B cell (primary cell): Measurements from ENCODE around the gene TRPM1. TPM values are rescaled to one million over a fixed set of nuclear protein-coding genes. Genes with fewer than 3 reads are reported as not detected.

Experiments used
- ATAC-seq: fragments of 200-7000 bp; cut with Tn5 transposase; one replicate; pipeline ENCODE4 v1.10.0; 2021; ENCODE audit warnings: low read depth, mild to moderate bottlenecking, moderate number of reproducible peaks, moderate library complexity
- CTCF ChIA-PET: fragments of 350-600 bp; sonication (Branson Sonifier 250); formaldehyde crosslinking; loops from one replicate; lab custom pipeline; 2021; ENCODE audit warnings: antibody characterized with exemption, inconsistent platforms; lab: Charles Lee
- POLR2A ChIA-PET: fragments of 350-600 bp; sonication (Branson Sonifier 250); formaldehyde crosslinking; loops from one replicate; lab custom pipeline; 2021; ENCODE audit warnings: antibody characterized with exemption; lab: Charles Lee
- DNase-seq: peaks from one replicate; pipeline ENCODE4 v3.0.0; 2013
- H2AFZ ChIP-seq: 2 replicates; pipeline ENCODE4 v1.6.1; 2012; ENCODE audit warnings: mild to moderate bottlenecking, low read depth, low read length; ENCODE audit not compliant: insufficient read depth, poor library complexity, severe bottlenecking
- H3K27ac ChIP-seq, 2 donors: 1 replicate in 1 of 2; 2 replicates in 1 of 2; pipeline ENCODE4 v1.5.1; 2012 to 2013; ENCODE audit warnings: low read length in 2 of 2, mild to moderate bottlenecking in 2 of 2, moderate library complexity in 1 of 2
- H3K27me3 ChIP-seq, 4 experiments: fragments of 200-600 bp in 1 of 4; sonication (generic) in 1 of 4; replicated peaks in 1 of 4; 1 replicate in 2 of 4; 2 replicates in 2 of 4; pipeline versions ENCODE4 v1.6.1 to v1.7.0; 2013 to 2016; ENCODE audit warnings: low read length in 3 of 4, mild to moderate bottlenecking in 2 of 4, mixed read lengths in 1 of 4, moderate library complexity in 1 of 4; ENCODE audit not compliant: insufficient read depth in 4 of 4, control insufficient read depth in 3 of 4; ENCODE audit errors: control extremely low read depth in 1 of 4
- H3K36me3 ChIP-seq, 2 experiments: replicated peaks in 1 of 2; 1 replicate in 1 of 2; 2 replicates in 1 of 2; pipeline versions ENCODE4 v1.6.1 to v1.7.1; 2013; ENCODE audit warnings: low read length in 1 of 2; ENCODE audit not compliant: insufficient read depth in 2 of 2, control insufficient read depth in 1 of 2; ENCODE audit errors: control extremely low read depth in 1 of 2, extremely low read depth in 1 of 2
- H3K4me1 ChIP-seq, 2 donors: fragments of 200-600 bp in 1 of 2; sonication (generic) in 1 of 2; 1 replicate in 1 of 2; 2 replicates in 1 of 2; pipeline versions ENCODE4 v1.5.1 to v1.6.1; 2013 to 2017; ENCODE audit warnings: low read length in 2 of 2; ENCODE audit not compliant: control insufficient read depth in 2 of 2, insufficient read depth in 2 of 2
- H3K4me2 ChIP-seq: replicated peaks from 2 replicates; pipeline ENCODE3; 2012; ENCODE audit warnings: mild to moderate bottlenecking, low read depth, low read length; ENCODE audit not compliant: poor library complexity, severe bottlenecking
- H3K4me3 ChIP-seq, 5 experiments: fragments of 200-600 bp in 1 of 5; sonication (generic) in 1 of 5; 1 replicate in 3 of 5; 2 replicates in 2 of 5; pipeline versions ENCODE4 v1.5.1 to v1.7.0; 2011 to 2016; ENCODE audit warnings: low read length in 4 of 5, mild to moderate bottlenecking in 4 of 5, low read depth in 2 of 5, control low read depth in 1 of 5, moderate library complexity in 1 of 5; ENCODE audit not compliant: insufficient read depth in 1 of 5; ENCODE audit errors: control extremely low read depth in 1 of 5, extremely low read depth in 1 of 5
- H3K79me2 ChIP-seq: fragments of 200-600 bp; sonication (generic); one replicate; pipeline ENCODE4 v1.6.0; 2016; ENCODE audit warnings: low read length; ENCODE audit not compliant: control insufficient read depth, insufficient read depth
- H3K9ac ChIP-seq: fragments of 200-600 bp; sonication (generic); 2 replicates; pipeline ENCODE4 v1.6.1; 2017; ENCODE audit warnings: mild to moderate bottlenecking, low read length, moderate library complexity
- H3K9me3 ChIP-seq, 3 donors: one replicate each; pipeline versions ENCODE4 v1.6.1 to v1.7.1; 2013; ENCODE audit warnings: low read length in 2 of 3; ENCODE audit not compliant: control insufficient read depth in 2 of 3, insufficient read depth in 1 of 3; ENCODE audit errors: control extremely low read depth in 1 of 3
- H4K20me1 ChIP-seq: 2 replicates; pipeline ENCODE4 v1.6.0; 2012; ENCODE audit warnings: mild to moderate bottlenecking, low read length; ENCODE audit not compliant: insufficient read depth, control insufficient read depth, poor library complexity, severe bottlenecking
- H3K27ac Mint-ChIP-seq: one replicate; pipeline ENCODE4 v1.8.0; 2021; ENCODE audit warnings: mixed read lengths
- H3K27me3 Mint-ChIP-seq: one replicate; pipeline ENCODE4 v1.8.0; 2021; ENCODE audit warnings: mixed read lengths
- H3K4me1 Mint-ChIP-seq: one replicate; pipeline ENCODE4 v1.8.0; 2021; ENCODE audit warnings: mixed read lengths
- H3K4me3 Mint-ChIP-seq: one replicate; pipeline ENCODE4 v1.8.0; 2021; ENCODE audit warnings: mixed read lengths
- H3K9me3 Mint-ChIP-seq: one replicate; pipeline ENCODE4 v1.8.0; 2022; ENCODE audit warnings: mixed read lengths; ENCODE audit not compliant: insufficient read depth
- EZH2 ChIP-seq: IDR thresholded peaks from 2 replicates; pipeline ENCODE4 v1.6.1; 2012; ENCODE audit warnings: borderline replicate concordance, low read depth, mild to moderate bottlenecking, moderate library complexity, low read length; ENCODE audit not compliant: insufficient read depth, poor library complexity, severe bottlenecking
- WGBS: methylation state at CpG from one replicate; pipeline ENCODE4 v1.1.5; 2013; ENCODE audit warnings: missing lambda C conversion rate; ENCODE audit not compliant: insufficient coverage; 5-methylcytosine and 5-hydroxymethylcytosine counted together
- intact Hi-C: fragments of 100-400 bp; cut with micrococcal nuclease; formaldehyde crosslinking; loops from one replicate; pipeline ENCODE4 v1.10.0; 2022
- polyA plus RNA-seq: library from polyadenylated mRNA; depleted of rRNA; stranded (reverse); fragments of >200 nt; gene quantifications from 2 replicates; pipeline ENCODE4 v1.2.3, GENCODE V29; 2012
- total RNA-seq, 2 donors: library from RNA; stranded (reverse); fragments of 120-200 nt in 1 of 2; gene quantifications; 1 replicate in 1 of 2; 2 replicates in 1 of 2; pipeline versions ENCODE4 v1.2.3 to v1.2.4, GENCODE V29; 2013 to 2022
- TF ChIP-seq, protein P1 (sequence below): fragments of 200-600 bp; IDR thresholded peaks from one replicate; pipeline ENCODE4 v1.8.0; 2022; ENCODE audit warnings: antibody characterized with exemption, mild to moderate bottlenecking

TRPM1 gene
- total and polyA plus RNA-seq, 2 donors (not counting 1 experiment from before 2014, with no cell fraction given): 0.07 TPM; not detected in 1

DNA sequence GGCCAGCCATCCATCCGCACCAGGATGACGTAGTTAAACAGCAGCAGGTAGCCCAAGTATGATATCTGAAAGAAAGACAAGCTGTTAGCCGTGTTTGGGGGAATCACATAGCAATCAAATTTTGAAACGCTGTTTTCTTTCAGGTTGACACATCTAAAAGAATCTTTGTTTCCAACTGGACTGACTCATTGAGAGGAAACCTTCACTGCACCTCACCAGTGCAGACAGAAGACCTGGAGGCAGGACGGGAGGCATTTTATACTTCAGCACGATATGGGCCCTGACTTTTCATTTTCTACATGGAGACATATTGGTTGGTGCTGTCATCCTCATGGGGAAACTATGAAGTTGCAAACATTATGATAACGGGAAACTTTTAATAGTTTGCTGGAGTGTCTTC lies 65.9 kb downstream of the TRPM1 start:
- intact Hi-C loops: no loop called here
- H3K27ac ChIP-seq: no peak overlapping the region
- H3K27ac Mint-ChIP-seq: no peak overlapping the region
- POLR2A ChIA-PET: no interaction called here
- no peak for ATAC-seq
- no peaks in the 10 kb centered on the region for H3K9me3 ChIP-seq
- no peaks in the 10 kb centered on the region for H3K27me3 ChIP-seq
- CTCF ChIA-PET: no interaction called here
- H3K9ac ChIP-seq: no peak overlapping the region
- no peak for DNase-seq
- no peak overlapping the region for H3K4me3 Mint-ChIP-seq
- no peaks in the 10 kb centered on the region for H3K36me3 ChIP-seq
- no peaks in the 10 kb centered on the region for H4K20me1 ChIP-seq
- no peaks in the 10 kb centered on the region for H3K79me2 ChIP-seq
- no peaks in the 10 kb centered on the region for H3K27me3 Mint-ChIP-seq
- no peaks in the 10 kb centered on the region for H3K9me3 Mint-ChIP-seq
- no peak overlapping the region for H3K4me2 ChIP-seq
- H3K4me1 Mint-ChIP-seq: peaks cover 42% of the 10 kb centered on the region
- no peak overlapping the region for H2AFZ ChIP-seq
- H3K4me3 ChIP-seq: no peak overlapping the region
- peaks cover 21% of the 10 kb centered on the region in 2 donors for H3K4me1 ChIP-seq
- 86% methylated on average over 4 of the region's 7 CpGs for WGBS
- TF ChIP-seq, protein P1, sequence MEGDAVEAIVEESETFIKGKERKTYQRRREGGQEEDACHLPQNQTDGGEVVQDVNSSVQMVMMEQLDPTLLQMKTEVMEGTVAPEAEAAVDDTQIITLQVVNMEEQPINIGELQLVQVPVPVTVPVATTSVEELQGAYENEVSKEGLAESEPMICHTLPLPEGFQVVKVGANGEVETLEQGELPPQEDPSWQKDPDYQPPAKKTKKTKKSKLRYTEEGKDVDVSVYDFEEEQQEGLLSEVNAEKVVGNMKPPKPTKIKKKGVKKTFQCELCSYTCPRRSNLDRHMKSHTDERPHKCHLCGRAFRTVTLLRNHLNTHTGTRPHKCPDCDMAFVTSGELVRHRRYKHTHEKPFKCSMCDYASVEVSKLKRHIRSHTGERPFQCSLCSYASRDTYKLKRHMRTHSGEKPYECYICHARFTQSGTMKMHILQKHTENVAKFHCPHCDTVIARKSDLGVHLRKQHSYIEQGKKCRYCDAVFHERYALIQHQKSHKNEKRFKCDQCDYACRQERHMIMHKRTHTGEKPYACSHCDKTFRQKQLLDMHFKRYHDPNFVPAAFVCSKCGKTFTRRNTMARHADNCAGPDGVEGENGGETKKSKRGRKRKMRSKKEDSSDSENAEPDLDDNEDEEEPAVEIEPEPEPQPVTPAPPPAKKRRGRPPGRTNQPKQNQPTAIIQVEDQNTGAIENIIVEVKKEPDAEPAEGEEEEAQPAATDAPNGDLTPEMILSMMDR: no peak
- no peak for TF ChIP-seq EZH2

DNA sequence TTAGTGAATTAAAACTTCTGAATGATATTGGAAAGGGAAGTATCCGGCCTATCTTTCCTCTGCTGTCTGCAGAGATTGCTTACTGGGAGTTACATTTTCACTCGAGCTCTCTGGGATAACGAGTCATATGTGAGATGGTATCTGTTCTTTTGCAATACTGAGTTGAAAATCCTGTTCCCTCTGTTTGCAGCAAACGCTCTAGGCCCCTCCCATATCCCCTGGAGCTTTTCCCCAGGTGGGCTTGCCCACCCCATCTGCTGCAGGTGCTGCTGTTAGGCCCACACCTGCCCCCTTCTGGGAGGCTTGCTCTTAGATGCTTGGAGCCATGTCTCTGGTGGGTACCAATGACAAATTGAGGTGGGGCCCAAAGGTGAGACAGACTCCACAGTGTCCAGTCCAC lies 67.4 kb downstream of the TRPM1 start:
- no peaks in the 10 kb centered on the region for H3K36me3 ChIP-seq
- Mint-ChIP-seq H3K27me3 (no peaks in the 10 kb centered on the region), H3K27ac (no peak overlapping the region), H3K4me3 (no peak overlapping the region), H3K9me3 (no peaks in the 10 kb centered on the region), H3K4me1 (peaks cover 41% of the 10 kb centered on the region)
- peaks cover 21% of the 10 kb centered on the region in 2 donors for H3K4me1 ChIP-seq
- ChIA-PET CTCF (interaction anchor here (0.8 to 1.5 kb wide), 3 partner anchors 17 to 31 kb away, joined by 3 to 4 read pairs (median 3); no protein-coding TSS in a partner anchor), POLR2A (no interaction called here)
- H3K9me3 ChIP-seq: no peaks in the 10 kb centered on the region
- DNase-seq (no peak), ATAC-seq (no peak)
- intact Hi-C loops: loop anchor here (5.0 kb wide), 1 partner anchor 42 kb away; the partner anchor contains the start of gene MTMR10
- H2AFZ ChIP-seq: no peak overlapping the region
- no peaks in the 10 kb centered on the region for H3K79me2 ChIP-seq
- WGBS: 93% methylated on average over 2 of the region's 4 CpGs
- H4K20me1 ChIP-seq: no peaks in the 10 kb centered on the region
- TF ChIP-seq, protein P1: no peak
- TF ChIP-seq EZH2: no peak
- no peaks in the 10 kb centered on the region for H3K27me3 ChIP-seq
- peak overlapping the region; percentile 21 for H3K4me2 ChIP-seq
- no peak overlapping the region for H3K9ac ChIP-seq
- H3K27ac ChIP-seq: no peak overlapping the region
- no peak overlapping the region for H3K4me3 ChIP-seq
